Middle frontal gyrus (tissue), 1 donor: ENCODE measurements around the gene COPZ1.
"Not testable (repeated sequence)": the region's sequence is repeated elsewhere in the genome, so short reads cannot be mapped to it uniquely, and the experiment has no call there.

Experiments used
- DNase-seq: peaks from one replicate; pipeline ENCODE4 v3.0.0-alpha.2; 2015; ENCODE audit warnings: low spot score; ENCODE audit errors: extremely low spot score

COPZ1 gene

GRCh38 chr12:54294152-54294952 is 30.6 kb upstream of the COPZ1 start:
- DNase-seq: no peak

- no peak for DNase-seq
Observed at GRCh38 chr12:54294953-54295566, 29.9 kb upstream of the COPZ1 start.

GRCh38 chr12:54296393-54297099 is 28.4 kb upstream of the COPZ1 start:
- no peak for DNase-seq

GRCh38 chr12:54298904-54299303 is 26.0 kb upstream of the COPZ1 start:
- DNase-seq: no peak

GRCh38 chr12:54299515-54300224 is 25.3 kb upstream of the COPZ1 start:
- DNase-seq: no peak

GRCh38 chr12:54300225-54300731 is 24.7 kb upstream of the COPZ1 start:
- no peak for DNase-seq

GRCh38 chr12:54300732-54301427 is 24.1 kb upstream of the COPZ1 start, which contains the start of gene NFE2:
NFE2 (minus strand) TSS chr12:54301015; CDS start chr12:54295248, 5,767 bp downstream.
- DNase-seq: no peak

- DNase-seq: no peak
Observed at GRCh38 chr12:54301428-54302048, 23.4 kb upstream of the COPZ1 start.

GRCh38 chr12:54303640-54304039 is 21.3 kb upstream of the COPZ1 start:
- no peak for DNase-seq

GRCh38 chr12:54304187-54304810 is 20.6 kb upstream of the COPZ1 start:
- DNase-seq: no peak

- DNase-seq: no peak
Observed at GRCh38 chr12:54306925-54307741, 17.8 kb upstream of the COPZ1 start.

- DNase-seq: no peak
Observed at GRCh38 chr12:54311051-54311450, 13.9 kb upstream of the COPZ1 start.

- not testable (repeated sequence) for DNase-seq
Observed at GRCh38 chr12:54312309-54312708, 12.6 kb upstream of the COPZ1 start.

- no peak for DNase-seq
Observed at GRCh38 chr12:54321363-54321762, 3.6 kb upstream of the COPZ1 start.

GRCh38 chr12:54325442-54326109 is 645 bp downstream of the COPZ1 start:
- not testable (repeated sequence) for DNase-seq

GRCh38 chr12:54328595-54329337 is 3.8 kb downstream of the COPZ1 start:
- no peak for DNase-seq

- no peak for DNase-seq
Observed at GRCh38 chr12:54329759-54330158, 4.8 kb downstream of the COPZ1 start.

GRCh38 chr12:54330442-54330841 is 5.5 kb downstream of the COPZ1 start:
- no peak for DNase-seq
